Measurements from ENCODE around the gene PRAME.

- TF ChIP-seq POLR2A (IDR thresholded peaks at IDR 0.05) (no peak), POLR2AphosphoS5 (IDR thresholded peaks at IDR 0.05) (no peak)
- TF ChIP-seq, protein P1, sequence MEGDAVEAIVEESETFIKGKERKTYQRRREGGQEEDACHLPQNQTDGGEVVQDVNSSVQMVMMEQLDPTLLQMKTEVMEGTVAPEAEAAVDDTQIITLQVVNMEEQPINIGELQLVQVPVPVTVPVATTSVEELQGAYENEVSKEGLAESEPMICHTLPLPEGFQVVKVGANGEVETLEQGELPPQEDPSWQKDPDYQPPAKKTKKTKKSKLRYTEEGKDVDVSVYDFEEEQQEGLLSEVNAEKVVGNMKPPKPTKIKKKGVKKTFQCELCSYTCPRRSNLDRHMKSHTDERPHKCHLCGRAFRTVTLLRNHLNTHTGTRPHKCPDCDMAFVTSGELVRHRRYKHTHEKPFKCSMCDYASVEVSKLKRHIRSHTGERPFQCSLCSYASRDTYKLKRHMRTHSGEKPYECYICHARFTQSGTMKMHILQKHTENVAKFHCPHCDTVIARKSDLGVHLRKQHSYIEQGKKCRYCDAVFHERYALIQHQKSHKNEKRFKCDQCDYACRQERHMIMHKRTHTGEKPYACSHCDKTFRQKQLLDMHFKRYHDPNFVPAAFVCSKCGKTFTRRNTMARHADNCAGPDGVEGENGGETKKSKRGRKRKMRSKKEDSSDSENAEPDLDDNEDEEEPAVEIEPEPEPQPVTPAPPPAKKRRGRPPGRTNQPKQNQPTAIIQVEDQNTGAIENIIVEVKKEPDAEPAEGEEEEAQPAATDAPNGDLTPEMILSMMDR (IDR thresholded peaks at IDR 0.05) = no peak
Measured at GRCh38 chr22:22595001-22595835, 36.2 kb upstream of the PRAME start.

Measured in breast epithelium (tissue), 3 donors.